ENCODE measurements around the gene UBE2J1.

The UBE2J1 gene

DNA sequence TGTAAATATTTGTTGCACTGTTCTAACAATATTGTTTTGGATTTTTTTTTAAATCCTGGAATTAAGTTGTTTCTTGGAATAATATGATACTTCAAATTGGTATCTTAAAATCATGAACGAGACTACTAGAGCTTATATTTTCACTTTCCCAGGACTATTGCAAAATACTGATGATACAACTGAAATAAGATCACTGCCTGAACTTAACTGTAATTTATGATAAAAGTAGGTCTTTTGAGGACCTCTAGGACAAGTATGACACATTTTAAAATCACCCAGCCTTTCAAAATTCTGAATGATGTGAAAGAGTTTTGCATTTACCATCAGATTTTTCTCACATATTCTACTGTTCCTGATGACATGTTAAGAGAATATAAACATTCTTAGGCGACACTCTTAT, 8.6 kb upstream of the UBE2J1 start:
- DNase-seq (ENCODE audit: low spot score), result no peak

DNA sequence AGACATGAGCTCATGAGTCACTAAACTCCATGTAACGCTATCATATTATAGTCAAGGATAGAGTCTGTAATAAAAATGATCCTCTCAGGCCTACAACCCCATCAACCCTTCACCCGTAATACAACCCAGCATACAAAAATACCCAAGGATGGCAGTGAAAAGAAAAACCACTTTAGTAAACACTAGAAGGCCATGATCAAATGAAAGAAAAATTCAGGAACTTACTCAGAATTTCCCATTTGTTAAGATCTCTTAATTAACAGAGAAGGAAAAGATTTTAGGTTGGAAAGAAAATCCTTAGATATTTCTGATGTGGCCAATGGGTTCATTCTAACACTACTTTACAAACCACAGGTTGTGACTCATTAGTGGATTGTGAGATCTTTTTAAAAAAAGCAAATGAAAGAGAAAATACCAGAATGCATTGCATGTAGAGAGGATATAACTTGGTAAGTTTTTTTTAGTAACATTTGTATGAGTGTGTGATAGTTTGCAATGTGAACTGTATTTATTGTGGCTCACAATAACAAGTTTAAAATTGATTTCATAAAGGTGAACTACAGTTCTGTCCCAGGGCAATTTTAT, 8.0 kb upstream of the UBE2J1 start:
- no peak for DNase-seq (ENCODE audit: low spot score)

DNA sequence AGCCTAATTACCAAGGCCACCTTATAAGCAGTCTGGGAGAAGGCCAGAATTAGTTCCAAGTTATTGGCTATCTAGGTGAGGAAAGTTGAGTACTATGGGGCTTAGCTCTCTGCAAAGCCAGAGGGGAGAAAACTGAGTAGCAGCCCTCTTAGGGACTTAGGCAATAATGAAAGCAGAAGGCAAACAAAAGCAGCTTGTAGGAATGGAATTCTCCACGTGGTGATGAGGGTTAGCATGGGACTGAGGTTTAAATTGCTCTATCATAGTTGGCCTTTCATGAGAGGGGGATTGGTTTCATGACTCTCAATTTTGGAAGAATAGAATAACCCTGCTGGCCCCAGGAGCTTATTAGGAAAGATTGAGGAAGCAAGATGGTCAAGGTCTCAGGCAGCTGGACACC, 7.0 kb upstream of the UBE2J1 start:
- no peak for DNase-seq (ENCODE audit: low spot score)

DNA sequence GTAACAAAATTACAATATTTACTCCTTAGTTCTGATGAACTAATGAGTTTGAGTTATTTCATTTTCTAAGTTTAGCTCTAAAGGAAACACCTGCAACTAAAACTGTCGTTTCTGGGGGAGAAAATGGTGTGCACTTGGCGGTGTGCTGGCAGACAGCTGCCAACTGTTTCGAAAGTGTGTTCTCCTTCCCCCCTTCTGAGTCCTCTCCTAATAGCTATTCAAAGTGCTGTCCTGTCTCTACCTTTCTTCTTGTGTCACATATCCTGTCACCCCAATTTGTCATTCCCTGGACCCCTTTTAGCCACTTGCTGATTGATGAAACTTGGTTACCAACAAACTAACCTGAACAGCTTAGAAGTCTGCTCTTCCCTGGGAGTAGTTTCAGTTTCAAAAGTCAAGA, 4.9 kb upstream of the UBE2J1 start:
- DNase-seq (ENCODE audit: low spot score), result no peak

DNA sequence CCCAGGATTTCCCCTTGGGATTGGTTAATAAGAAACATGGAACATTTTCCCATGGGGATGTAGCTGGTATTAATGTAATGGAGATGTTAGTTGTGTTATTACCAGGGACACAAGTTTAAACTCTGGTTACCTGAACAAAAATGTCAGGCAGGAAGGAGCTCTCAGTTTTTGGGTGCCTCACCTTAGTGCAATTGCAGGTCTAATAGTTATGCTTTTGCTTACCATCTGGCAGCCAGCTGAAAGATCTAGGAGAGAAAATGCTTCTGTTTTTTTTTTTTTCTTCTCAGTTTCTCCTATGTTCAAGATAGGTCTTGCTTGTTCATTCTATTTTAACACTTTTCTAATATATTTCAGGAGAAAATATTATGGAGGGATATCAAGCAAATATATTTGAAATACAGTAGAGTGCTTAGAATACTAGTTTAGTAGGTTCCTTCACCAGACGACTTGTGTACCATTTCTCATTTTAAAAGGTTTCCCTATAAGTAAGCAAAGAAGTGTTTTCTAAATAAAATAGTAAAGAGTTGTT, 4.2 kb upstream of the UBE2J1 start:
- no peak for DNase-seq (ENCODE audit: low spot score)

DNA sequence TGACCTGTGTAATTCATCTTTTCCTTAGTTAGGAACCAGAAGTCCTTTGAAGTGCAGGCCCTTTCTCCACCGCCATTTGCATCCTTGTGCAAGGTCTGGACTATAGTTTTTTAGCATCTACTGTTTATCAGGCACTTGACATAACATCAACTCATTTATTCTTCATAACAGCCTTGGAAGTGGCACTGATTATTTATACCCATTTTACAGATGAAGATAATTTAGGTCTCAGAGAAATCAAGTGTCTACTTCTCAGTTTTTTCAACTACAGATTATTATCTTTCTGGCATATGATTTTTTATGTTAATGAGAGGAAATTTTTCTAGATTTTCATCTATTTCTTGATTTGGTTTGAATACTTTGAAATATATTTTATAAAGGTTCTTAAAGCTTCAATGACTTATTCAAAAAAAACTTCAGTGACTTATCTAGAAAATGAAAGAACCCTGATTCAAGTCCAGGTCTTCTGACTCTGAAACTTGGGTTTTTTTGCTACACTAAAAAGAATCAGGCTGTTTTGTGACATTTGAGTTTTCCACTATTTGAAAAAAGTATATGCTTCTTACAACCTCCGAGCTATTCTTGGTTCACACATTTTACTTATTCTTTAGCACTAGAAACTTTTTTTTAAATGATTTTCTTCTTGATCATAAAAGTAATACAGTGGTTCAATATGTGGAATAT, 3.1 kb upstream of the UBE2J1 start:
- DNase-seq (ENCODE audit: low spot score), result no peak

DNA sequence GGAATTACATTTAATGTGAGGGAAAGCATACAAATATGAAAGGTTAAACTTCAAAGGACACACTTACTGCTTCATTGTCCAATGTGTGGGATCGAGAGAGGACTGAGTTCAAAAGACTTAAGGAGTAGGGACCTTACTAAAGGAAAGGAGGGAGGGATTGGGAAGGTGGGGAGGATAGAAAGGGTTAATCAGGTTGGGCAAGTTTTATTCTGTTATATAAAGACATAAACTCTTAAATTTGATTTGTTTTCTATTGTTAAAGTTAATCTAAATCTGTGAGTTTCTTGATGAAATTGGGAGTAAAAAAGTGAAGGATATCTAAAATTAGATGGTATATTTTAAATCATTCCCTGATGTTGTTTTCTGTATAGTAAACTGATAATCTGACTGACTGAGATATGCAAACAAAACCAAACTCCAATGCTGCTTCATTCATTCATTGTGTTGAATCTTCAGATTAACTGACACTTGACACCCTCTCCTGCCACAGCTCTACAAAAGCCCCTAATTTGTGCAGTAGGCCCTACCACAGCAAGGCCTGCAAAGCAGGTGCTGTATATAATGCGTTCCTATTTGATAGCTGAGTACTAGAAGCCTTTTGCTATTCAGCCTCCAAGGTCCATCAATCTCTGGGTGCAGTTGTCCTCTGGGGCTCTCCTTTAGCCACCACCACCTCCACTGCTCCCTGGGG, 1.3 kb upstream of the UBE2J1 start:
- DNase-seq (ENCODE audit: low spot score), result no peak

DNA sequence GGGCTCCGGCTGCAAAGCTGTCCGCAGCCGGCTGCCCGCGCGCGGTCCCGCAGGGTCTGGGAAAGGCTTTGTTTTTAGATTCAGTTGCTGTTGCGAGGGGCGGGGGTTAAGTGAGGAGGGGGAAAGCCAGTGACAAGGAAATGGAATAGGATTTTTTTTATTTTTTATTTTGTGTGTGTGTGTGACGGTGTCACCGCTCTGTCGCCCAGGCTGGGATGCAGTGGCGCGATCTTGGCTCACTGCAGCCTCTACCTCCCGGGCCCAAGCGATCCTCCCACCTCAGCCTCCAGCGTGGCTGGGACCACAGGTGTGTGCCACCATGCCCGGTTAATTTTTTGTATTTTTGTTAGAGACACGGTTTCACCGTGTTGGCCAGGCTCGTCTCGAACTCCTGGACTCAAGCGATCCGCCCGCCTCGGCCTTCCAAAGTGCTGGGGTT, 615 bp upstream of the UBE2J1 start:
- no peak for DNase-seq (ENCODE audit: low spot score)

DNA sequence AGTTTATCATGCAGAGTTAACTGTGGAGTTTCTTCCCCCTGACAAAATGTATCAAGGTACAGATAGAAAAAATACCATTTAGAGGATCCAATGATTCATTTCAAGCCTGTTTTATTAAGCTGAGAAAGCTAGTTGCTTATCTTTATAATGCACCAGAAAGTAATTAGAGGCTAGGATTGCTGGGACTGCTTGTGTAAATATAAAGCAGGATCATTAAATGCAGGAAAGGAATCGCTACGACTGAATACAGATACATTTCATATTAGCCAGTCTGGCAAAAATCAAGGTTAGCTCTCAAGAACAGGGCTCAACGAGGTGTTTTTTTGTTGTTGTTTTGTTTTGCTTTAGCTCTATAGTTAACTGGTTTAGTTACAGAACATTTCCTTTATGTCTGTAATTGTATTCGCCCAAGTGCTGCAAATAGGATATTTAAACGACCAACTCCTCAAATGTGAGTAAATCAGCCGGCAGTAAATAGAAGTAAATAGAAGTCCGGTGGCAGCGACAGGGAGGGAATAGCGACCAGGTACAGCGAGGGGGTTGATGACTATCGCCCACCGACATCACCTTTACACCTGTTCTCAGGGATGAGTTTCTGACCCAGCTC, 748 bp downstream of the UBE2J1 start:
- DNase-seq (ENCODE audit: low spot score), result no peak

DNA sequence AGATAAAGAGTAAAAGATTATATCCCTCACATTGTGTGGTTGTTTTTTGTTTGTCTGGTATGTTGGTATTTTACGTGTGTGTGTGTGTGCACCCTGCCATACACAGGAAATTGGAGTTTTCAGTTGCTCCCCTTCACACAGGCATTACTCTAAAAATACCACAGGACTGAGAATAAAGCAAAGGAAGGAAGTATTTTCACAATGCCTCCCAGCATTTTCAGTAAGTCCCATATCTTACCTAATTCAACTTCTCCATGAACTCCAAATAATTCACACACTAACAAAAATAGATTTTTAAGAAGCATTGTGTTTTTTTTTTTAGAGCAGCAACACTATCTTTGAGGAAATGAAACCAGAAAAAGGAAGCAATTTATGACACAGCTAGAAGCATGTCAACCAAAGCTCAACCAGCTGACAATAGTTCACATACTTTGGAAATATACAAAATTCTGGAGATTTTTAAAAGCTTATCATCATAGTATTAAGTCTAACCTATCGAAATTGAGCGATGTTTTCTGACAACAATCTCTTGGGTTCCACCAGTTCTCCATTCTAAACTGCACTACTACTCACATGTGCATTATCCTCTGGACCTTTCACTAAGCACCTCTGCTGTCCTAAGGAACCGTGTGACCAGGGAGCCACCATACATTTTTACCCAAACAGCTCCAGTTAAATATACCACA, 2.1 kb downstream of the UBE2J1 start:
- DNase-seq (ENCODE audit: low spot score), result no peak

DNA sequence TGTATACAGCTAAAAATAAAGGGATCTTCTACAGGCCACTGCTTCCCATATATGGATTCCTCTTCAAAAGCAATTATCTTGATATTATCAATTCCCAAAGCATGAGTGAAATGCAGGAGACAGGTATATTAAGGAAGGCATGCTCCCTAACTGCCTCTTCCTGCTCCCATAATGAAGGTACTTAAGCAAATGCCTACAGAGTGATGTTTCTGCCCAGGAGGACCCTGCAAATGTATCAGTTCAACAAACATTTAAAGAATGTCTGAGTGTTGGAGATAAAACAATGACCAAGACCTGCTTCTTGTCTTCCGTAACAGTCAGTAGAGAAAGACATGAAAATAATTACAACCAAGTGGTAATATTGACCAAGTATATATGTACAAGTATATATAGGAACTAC, 4.2 kb downstream of the UBE2J1 start:
- no peak for DNase-seq (ENCODE audit: low spot score)

DNA sequence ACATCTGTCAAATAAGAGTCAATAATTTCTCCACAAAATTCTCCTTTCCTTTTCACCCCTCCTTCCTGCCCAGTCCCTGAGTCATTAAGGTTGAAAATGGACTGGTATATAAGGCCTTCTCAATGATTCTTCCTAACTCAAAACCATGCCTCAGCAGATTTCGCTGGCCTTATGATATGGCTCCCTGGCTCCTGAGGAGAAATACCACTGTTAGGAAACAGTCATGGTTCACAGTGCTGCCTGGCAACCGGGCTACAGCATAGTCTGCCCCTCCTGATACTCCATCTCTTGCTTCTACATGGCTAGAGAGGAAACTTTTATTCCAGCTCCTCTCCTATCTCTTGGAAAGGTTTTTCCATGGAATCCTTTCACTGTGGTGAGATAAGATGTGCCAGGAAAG, 4.7 kb downstream of the UBE2J1 start:
- no peak for DNase-seq (ENCODE audit: low spot score)

DNA sequence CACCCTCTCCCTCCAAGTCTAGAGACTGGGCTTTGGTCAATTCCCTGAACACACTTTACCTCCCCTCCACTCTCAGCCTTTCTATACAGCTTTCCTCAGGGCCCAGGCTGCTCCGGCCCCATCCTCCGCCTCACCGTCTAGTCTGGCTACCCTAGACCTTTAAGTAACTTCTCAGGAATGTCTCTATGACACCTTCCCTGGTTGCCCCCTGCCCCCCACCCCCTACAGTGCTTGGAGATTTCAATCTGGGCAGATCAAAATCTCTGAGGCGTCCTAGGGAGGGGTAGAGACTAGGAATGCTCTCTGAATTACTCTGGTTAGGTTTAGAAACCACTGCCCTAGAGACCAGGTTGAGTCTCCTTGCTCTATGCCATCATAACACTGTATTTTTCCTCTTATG, 6.1 kb downstream of the UBE2J1 start:
- no peak for DNase-seq (ENCODE audit: low spot score)

DNA sequence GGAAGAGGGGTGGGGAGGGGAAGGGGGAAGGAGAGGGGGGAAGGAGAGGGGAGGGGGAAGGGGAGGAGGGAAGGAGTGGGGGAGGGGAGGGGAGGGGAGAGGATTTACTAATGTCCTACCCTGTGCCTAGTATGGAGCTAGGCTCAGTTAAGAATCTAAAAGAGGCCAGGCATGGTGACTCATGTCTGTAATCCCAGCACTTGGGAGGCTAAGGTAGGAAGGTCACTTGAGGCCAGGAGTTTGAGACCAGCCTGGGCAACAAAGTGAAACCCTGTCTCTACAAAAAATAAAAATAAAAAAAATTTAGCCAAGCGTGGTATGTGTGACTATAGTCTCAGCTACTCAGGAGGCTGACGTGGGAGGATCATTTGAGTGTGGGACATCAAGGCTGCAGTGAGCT, 13.0 kb downstream of the UBE2J1 start:
- no peak for DNase-seq (ENCODE audit: low spot score)

DNA sequence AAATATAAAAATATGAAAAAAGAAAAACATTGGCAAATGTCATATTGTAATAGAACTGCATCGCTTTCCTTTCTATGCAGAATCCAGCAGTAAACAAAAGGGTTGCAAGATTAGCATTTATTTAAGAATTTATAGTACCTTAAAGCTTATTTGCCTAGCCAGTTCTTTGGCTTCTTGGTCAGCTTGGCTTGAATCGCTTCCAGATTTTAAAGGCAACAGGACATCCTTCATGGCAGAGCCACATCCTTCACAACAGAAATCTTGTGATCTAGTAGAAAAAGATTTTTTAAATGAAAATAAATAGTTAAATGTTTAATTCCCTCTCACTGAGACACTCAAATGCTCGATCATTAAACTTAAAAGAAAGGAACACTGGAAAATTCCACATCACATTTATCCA, 17.4 kb downstream of the UBE2J1 start:
- DNase-seq (ENCODE audit: low spot score), result no peak

DNA sequence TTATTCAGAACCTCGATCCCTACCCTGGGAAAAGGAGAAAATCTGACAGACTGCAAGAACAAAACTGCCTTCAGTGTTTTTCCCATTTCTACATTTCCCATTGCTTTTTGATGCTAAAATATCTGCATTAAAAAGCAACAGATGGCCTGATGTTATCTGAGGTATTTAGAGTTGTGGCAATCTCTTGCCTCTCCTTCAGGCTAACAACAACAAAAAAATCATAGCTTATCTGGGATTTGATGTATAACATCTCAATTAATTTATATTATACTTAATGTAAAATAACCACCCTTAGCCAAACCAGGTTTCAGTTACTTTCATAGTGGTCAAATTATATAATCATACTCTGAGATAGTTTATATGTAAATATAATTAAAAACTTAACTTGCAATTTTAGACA, 21.6 kb downstream of the UBE2J1 start:
- no peak for DNase-seq (ENCODE audit: low spot score)

DNA sequence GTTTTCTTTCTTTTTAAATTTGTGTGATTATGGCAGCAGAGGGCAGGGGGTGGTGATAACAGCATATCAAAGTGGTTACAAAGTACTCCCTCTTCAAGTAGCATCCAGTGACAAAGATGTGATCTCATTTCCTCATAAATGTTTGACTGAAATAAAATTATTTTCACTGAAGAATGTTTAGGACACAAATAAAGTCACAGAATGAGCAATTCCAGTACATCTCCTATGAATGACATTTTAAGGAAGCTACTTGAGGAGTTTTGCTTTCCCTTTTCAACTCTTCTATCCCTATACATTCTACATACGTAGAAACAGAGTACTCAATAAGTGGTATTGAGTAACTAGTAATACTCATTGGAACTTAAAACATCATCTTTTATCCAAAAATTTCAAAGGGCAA, 23.5 kb downstream of the UBE2J1 start:
- DNase-seq (ENCODE audit: low spot score), result no peak

DNA sequence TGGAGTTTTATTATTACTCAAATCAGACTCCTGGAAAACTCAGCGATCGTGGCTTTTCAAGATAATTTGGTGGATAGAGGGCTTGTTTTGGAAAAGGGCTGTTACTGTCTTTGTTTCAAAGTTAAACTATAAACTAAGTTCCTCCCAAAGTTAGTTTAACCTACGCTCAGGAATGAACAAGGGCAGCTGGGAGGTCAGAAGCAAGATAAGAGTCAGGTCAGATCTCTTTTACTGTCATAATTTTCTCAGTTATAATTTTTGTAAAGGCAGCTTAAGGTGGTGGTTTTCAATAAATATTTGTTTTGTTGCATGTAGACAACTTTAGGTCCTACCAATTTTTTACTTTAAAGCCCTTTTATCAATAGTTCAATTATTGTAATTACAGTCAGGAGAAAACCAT, 28.2 kb downstream of the UBE2J1 start:
- no peak for DNase-seq (ENCODE audit: low spot score)

DNA sequence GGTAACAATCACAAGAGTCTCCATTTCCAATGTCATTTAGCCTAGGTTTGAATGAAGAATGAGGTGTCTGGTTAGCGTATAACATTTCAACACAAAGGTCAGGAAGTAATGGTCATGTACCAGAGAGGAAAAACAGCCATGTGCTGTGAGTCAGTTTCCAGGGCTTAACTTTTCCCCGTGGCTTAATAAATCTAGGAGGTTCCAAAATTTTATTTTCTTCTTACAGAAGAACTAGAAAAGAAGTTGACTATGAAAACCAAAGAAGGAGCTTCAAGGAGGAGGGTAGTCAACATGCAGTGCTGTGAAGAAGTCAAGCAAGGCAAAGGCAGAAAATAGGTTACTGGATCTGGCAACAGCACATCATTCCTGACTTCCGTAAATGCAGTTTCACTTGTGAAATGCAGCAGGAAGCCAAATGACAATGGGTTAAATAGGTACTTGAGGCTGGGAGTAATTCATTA, 29.0 kb downstream of the UBE2J1 start:
- no peak for DNase-seq (ENCODE audit: low spot score)

DNA sequence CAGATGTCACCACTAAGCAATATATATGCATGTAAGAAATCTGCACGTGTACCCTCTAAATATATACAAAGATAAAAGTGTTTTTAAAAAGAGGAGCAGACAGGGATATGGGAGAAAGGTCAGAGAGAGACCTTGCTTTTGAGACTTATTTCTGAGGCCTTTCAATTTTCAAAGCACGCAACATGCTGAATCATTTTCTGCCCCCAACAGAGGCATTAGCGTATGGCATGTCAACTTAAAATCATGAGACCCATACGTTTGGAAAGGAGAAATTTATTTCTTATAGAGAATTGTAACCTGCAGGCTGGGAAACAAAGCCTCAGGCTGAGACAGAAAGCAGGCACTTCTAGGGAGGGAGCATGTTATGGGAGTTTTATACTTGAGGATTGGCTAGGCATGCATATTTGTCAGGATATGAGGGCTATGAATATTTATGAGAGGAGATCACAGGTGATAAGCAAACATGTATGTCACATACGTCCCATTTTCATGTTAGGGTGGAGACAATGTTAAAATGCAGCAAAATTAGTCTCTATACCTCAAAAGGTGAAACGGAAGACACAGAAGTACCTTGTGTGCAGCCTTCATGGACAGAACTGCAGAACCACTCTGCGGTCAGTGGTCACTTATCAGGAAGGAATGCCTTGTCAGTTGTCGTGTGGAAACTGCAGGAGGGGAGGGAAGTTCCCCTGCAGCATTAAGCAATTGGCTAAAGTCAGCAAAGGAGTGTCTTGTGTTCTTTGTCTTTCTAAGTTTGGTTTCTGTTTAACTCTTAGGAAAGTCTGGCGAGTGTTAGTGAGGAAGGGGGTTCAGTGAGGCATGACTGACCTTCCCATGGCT, 31.2 kb downstream of the UBE2J1 start:
- DNase-seq (ENCODE audit: low spot score), result no peak

DNA sequence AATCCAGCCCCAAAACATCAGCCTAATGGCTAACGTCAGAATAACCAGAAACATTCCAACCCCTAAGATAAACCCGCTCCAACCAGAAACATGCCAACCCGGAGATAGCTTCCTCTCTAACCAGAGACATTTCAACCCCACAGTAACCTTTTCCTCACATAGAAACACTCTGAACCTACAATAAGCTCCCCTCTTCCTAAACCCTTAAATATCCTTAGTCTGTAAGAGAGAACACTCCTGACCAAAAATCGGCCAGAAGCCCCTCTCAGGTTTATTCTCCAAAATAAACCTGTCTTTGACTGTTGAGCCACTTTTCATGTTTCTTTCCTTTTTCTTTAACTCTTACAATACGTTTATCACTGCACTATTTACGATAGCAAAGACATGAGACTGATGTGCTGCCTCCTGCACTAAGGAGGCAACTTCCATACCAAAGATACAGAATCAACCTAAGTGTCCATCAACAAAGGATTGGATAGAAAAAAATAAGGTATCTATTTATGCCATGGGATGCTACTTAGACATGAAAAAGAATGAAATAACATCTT, 32.4 kb downstream of the UBE2J1 start:
- DNase-seq (ENCODE audit: low spot score), result no peak

All from ecto neural progenitor cell (in vitro differentiated cells).